NCI-H146 treated with DMSO at 0.1 percent for 48 hours (cell line): ENCODE results near the gene GPR150.

ENCODE experiments used
- DNase-seq: peaks from one replicate; lab custom pipeline; 2025; ENCODE audit not compliant: unreplicated experiment; lab: John Stamatoyannopoulos, UW

Gene GPR150

GRCh38 chr5:95620030-95620869, at the start of gene GPR150:
Gene GPR150, plus strand, starts transcription at chr5:95620087. Its CDS starts 189 bp downstream, at chr5:95620276.
- peak; percentile 32 for DNase-seq

DNA sequence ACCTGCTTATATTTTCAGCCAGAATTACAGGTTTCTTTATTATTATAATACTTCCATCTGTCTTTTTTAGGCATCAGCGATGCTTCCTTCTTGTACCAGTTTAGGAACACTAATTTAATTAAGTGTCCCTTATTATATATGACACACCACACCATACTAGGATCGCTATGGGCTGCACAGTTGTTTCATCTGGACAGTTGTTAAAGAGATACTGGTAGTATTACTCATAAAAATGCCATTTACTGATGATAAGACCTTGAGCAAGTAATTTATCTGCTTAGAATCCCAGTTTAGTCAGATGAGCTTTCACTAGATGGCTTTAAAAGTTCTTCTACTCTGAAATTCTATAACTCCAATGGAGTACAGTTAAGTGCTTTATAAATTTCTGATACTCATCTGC, 47.9 kb upstream of the GPR150 start:
- DNase-seq = no peak

DNA sequence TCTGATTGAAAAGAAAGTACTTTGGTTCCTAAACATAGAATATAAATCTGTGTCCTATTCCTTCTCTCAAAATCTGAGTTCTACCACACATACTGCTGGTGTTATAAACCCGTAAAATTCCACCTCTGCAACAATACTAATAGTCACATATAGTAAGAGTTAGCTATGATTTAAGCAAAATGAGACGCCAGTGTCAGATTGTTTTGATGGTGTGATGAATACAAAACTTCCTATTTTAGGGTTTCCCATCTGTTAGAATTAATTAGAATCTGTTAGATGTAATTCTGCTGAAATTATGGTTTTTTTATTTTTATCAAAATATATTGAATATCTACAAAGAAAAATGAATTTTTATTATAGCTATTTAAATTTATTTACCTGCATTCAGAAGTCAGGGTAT, 38.3 kb upstream of the GPR150 start:
- DNase-seq = no peak

GRCh38 chr5:95583992-95584391, 35.9 kb upstream of the GPR150 start:
- DNase-seq = no peak

DNA sequence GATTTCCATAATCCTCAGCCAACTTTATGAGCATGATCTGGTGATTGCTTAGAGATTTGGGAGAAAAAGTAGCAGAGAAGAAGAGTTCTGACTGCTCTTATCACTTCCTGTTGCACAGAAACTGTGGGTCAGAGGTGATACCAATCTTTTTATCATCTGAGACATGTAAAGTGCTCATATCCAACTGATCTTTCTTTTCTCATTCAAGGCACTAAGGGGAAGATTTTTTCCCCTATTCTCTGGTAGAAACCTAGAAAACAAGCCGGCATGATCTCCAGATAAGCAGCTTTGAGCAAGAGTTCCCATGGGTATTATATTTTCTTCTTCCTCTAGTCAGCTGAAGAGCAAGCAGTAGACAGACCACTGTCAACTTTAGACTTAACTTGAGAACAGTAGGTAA, 29.0 kb upstream of the GPR150 start:
- DNase-seq = no peak

- no peak for DNase-seq
These were observed 28.4 kb upstream of the GPR150 start for GRCh38 chr5:95591490-95591901.

- no peak for DNase-seq
These were observed 24.5 kb upstream of the GPR150 start for GRCh38 chr5:95595289-95595931.

DNA sequence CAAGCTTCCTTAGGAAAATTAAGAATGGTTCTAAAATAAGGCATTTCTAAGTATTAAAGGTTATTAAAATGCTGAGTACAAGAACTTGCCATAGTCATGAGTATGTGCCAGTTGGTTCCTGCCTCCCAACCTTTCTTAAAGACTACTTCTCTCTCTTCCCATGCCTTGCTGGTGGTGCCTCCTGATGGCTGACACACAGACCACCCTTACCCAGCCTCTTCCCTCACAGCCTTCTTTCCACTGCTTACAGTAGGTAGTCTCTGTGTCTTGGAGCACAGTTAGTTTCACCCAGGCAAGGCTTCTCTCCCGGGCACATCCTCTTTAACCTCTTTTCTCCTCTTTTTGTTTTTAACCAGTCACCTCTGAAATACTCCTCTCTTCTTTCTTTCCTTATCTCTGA, 20.6 kb upstream of the GPR150 start:
- DNase-seq = no peak

DNA sequence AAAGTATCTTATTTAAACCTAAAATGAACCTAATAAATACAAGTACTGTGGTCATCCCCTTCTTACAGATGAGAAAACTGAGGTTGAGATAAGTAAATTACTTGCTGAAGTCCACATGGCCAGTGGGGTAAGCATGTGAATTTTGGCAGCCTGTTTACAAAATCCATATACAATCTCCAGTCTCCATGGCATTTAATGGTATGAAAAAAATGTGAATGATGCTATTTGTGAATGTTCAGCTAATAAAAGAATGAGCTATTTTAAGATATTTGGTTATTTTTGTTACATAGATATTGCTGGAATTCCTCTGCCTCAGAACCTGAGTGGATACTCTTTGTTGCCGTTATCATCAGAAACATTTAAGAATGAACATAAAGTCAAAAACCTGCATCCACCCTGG, 19.3 kb upstream of the GPR150 start:
- DNase-seq = no peak

GRCh38 chr5:95605786-95606185, 14.1 kb upstream of the GPR150 start:
- no peak for DNase-seq

GRCh38 chr5:95606419-95606818, 13.5 kb upstream of the GPR150 start:
- DNase-seq = no peak

DNA sequence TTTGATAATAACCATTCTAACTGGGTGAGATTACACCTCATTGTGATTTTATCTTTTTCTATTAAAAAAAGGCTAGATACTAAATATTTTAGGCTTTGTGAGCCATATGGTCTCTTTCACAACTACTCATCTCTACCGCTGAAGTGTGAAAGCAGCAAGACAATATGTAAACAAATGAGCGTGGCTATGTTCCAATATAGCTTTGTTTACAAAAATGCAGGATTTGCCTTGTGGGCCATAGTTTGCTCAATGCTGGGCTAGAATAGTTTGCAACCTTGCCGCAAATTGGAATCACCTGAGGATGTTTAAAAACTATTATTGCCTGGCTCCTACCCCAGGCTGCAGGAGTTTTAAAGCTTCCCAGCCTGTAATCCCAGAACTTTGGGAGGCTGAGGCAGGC, 10.2 kb upstream of the GPR150 start:
- DNase-seq = no peak

DNA sequence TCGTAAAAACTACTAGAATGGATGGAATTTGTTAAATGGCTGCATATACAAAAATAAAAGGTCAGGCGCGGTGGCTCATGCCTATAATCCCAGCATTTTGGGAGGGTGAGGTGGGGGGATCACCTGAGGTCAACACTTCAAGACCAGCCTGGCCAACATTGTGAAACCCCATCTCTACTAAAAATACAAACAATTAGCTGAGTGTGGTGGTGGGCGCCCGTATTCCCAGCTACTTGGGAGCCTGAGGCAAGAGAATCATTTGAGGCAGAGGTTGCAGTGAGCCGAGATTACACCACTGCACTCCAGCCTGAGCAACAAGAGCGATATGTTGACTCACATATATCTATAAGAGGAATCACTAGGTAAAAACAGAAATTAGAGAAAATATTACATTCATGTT, 9.3 kb upstream of the GPR150 start:
- DNase-seq = no peak

- no peak for DNase-seq
These were observed 8.5 kb upstream of the GPR150 start for GRCh38 chr5:95611396-95611795.

DNA sequence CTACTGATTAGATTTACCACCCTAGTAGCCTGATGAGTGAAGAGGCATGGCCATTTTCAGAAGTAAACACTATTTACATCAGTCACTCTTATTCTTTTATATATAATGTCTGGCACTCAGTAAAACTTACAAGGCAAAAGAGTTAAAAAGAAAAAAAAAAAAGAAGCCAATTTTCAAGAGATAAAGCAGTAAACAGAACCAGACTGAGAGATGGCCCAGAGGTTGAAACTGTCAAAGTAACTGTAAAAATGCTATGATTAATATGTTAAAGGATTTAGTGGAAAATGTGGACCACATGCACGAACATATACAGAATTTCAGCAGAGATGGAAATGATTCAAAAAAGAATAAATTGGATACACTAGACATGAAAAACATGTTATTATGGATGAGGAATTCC, 6.4 kb upstream of the GPR150 start:
- DNase-seq = no peak

GRCh38 chr5:95615164-95615467, 4.8 kb upstream of the GPR150 start:
- DNase-seq = no peak

GRCh38 chr5:95617057-95617456, 2.8 kb upstream of the GPR150 start:
- no peak for DNase-seq

DNA sequence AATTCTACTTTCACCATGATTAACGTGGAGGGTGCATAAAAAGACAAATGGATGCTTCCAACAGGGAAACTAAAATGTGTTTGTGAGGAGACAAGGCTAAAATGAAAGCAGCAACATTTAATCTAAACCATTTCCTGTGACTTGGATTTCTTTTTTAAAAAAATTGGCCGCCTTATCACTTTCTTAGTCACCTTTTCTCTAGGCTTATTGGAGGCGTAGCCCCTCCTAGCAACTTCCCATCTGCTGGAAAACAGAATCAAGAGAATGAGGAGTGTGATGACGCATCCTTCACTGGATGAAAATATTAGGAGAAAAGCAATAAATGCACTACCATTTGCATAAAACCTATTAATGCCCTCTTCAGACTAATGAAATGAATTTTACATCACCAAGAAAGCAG, 791 bp upstream of the GPR150 start:
- DNase-seq = no peak

- DNase-seq = no peak
These were observed 315 bp upstream of the GPR150 start for GRCh38 chr5:95619514-95620029.

- peak; percentile 15 for DNase-seq
These were observed 1.3 kb downstream of the GPR150 start for GRCh38 chr5:95620870-95621838.

DNA sequence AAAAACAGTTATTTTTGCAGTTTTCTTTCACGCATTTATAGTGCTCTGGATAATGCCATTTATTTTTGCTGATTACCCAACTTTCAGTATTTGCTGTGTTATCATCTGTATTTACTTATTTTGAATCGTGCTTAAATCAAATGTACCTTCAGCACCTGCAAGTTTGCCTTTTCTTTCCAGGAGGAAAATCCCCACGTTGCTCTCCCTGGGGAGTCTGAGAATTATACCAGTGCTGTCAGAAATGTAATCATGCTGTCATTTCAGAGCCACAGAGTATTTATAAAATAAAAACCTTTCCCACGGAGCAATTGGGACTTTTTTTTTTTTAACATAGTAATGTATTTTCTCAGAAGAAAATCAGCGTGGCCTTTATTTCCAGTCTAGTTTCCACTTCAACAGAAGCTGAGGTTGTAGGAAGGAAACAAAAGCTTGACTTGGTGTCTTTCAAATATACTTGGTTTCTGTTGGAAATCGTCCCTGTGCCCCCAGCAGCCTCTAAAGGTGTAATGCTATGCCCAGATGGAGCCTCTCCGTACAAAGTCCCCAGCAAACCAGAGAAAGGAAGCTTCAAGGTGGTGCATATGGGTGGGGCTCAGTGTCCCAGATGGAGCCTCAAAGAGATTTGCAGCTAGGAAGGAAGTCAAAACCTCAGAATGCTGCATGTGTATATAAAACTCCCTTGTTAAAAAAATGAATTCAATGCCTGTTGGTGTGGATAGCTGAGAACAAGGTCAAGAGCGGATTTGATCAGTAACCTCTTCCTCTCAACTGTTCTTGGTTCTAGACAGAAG, 2.1 kb downstream of the GPR150 start:
- peak; percentile 1 for DNase-seq
